Left lobe of liver (tissue), 2 donors: Measurements from ENCODE around the gene ENTPD1. TPM values are rescaled to one million over a fixed set of nuclear protein-coding genes. Genes with fewer than 3 reads are reported as not detected.
"Not testable (repeated sequence)": the region's sequence is repeated elsewhere in the genome, so short reads cannot be mapped to it uniquely, and the experiment has no call there.

Source experiments
- ATAC-seq: fragments of 200-7000 bp; cut with Tn5 transposase; one replicate; pipeline ENCODE4 v1.9.1; 2020; ENCODE audit warnings: mild to moderate bottlenecking, moderate library complexity
- DNase-seq: peaks from one replicate; pipeline ENCODE4 v3.0.0-alpha.2; 2020; ENCODE audit warnings: low spot score
- total RNA-seq: library from RNA; stranded (reverse); gene quantifications from one replicate; pipeline ENCODE4 v1.2.1, GENCODE V29; 2021
- donor health status: DM: no; HTN: no; CAD: no; lungs with moderate emphysema.
- donor health status: DM: no; HTN: yes; CAD: no.

Gene ENTPD1
- total RNA-seq, 1 donor from 2014 or later: 1.9 TPM

GRCh38 chr10:95756809-95757684, 1.1 kb downstream of the ENTPD1 start:
- DNase-seq (no peak), ATAC-seq (no peak)

GRCh38 chr10:95758351-95759025, 2.5 kb downstream of the ENTPD1 start:
- DNase-seq: no peak
- no peak for ATAC-seq

DNA sequence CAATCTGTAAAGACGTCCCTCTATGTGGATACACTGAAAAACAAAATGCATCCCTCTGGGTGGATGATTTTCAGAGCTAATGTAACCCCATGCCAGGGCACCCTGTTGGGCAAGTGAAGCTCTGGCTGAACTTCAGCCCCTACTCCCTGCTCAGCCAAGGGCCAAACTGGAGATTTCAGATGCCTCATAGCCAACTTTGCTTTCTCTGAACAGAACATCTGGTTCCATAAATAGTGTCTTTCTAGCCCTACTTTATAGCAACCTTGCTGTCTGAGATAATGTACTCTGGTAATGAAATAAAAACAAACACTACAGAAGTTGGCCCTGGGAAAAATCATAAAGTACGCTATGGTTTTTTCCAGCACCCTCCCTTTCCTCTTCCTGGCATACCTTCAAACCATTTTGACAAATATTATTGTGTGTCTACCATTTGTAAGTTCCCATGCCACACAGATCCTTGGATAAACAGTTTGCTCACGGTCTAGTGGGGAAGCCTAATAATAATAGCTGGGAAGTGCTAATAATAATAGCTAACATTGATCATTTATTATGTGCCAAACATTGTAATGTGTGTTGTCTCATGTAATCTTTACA, 3.4 kb downstream of the ENTPD1 start:
- DNase-seq (no peak), ATAC-seq (no peak)

DNA sequence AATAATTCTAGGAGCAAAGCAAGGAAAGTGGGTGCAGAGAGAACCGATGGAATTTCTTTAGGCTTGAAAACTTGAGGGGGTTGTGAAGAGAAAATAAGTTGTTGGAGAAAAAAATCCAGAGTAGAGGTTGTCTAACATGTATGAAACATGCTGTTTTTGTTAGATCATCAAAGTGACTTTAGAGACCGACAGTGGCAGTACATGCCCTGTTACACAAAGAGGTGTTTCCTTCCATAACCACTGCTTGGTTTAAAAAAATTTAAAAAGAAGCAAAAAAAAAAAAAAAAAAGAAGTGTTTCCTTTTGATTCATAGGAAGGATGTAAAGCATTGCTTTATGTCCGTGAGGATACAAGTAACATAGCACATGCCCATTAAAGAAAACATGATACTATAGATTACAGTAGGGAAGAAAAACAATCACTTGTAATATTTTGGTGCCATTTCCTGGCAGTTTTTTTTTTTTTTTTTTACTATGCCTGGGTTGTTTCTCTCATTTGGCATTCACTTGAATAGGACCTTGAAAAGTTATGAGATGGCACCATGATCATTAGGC, 6.1 kb downstream of the ENTPD1 start:
- ATAC-seq (no peak), DNase-seq (no peak)

GRCh38 chr10:95767884-95768556, 12.1 kb downstream of the ENTPD1 start:
- ATAC-seq (peak; percentile 31), DNase-seq (no peak)

- DNase-seq (no peak), ATAC-seq (no peak)
Measured at GRCh38 chr10:95770084-95770720, 14.2 kb downstream of the ENTPD1 start.

- ATAC-seq, DNase-seq: not testable (repeated sequence)
Measured at GRCh38 chr10:95773454-95773853, 17.5 kb downstream of the ENTPD1 start.

DNA sequence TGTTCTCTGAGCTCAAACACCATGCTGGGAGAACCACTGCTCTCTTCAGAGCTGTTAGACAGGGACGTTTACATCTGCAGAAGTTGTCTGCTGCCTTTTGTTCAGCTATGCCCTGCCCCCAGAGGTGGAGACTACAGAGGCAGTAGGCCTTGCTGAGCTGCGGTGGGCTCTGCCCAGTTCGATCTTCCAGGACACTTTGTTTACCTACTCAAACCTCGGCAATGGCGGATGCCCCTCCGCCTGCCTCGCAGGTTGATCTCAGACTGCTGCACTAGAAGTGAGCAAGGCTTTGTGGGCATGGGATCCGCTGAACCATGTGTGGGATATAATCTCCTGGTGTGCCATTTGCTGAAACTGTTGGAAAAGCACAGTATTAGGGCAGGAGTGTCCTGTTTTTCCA, 21.7 kb downstream of the ENTPD1 start:
- not testable (repeated sequence) for ATAC-seq, DNase-seq

- DNase-seq: no peak
- ATAC-seq: no peak
Measured at GRCh38 chr10:95782318-95782717, 26.4 kb downstream of the ENTPD1 start.

- DNase-seq (no peak), ATAC-seq (no peak)
Measured at GRCh38 chr10:95783741-95784140, 27.8 kb downstream of the ENTPD1 start.

GRCh38 chr10:95784279-95784913, 28.4 kb downstream of the ENTPD1 start:
- no peak for DNase-seq
- no peak for ATAC-seq

DNA sequence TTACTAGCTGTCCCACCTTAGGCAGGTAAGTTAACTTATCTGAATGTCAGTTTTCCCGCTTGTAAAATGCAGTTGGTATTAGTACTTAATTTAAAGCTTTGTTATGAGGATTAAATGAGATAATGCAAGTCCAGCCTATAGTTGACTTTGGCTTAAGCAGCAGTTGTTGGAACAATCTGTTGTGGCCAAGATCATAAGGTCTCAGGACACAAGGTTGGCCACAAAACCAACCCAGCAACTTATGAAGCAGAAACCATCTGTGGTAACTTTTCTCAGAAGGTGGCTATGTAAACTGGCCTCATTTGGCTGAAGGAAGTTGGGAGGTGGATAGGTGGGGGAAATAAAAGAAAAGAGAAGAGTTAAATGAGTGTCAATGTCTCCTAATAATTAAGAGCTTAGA, 29.4 kb downstream of the ENTPD1 start:
- no peak for DNase-seq
- no peak for ATAC-seq

DNA sequence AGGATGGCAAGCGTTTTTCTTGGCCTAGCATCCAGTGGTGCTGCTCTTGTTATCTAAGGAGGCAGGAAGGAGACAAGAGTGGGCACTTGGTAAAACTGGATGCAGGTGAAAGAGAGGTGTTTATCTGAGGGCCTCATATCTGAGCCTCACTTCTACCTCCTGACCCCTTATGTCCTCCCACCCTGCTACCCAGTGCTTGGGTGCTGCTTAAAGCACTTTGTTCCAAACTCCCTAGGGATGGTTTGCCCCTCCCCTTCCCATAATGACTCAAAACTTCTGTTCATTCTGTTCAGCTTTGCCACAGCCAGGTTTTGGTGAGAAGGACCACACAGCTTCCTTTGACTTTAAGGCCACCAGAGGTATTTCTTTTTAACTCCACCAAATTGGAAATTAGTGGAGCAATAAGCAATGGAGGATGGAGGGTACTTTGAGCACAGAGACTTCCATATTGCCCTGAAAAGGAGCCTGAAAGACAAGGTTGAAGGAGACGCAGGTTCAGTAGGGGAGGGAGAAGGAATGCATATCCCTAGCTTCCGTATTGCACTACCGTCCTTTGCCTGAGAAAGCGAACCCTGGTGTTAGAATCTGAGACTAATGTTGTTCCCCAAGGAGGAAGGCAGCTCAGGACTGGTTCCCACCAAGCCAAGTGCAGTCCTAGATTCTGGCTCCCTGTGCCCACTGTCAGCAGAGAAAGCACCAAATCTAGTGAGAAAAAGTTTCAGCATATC, 30.1 kb downstream of the ENTPD1 start:
- no peak for ATAC-seq
- no peak for DNase-seq

GRCh38 chr10:95787447-95787846, 31.5 kb downstream of the ENTPD1 start:
- no peak for ATAC-seq
- no peak for DNase-seq

DNA sequence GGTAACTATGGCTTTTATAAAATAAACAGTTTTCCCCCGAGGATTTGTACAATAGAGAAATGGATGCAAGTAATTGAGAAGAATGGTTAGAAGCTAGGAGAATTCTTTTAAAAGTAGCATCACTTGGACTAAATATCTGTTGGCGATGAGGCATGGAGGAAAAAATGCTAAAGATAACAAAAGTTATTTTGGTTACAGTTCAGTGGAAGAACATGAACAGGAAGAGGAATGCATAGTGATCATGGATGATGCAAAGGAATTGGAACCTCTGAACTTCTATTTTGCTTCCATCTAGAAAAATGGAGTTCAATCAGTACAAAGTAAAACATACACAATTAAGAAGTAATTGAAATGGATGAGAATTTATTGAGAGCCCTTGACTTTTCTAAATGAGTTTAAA, 32.9 kb downstream of the ENTPD1 start:
- DNase-seq (no peak), ATAC-seq (no peak)

DNA sequence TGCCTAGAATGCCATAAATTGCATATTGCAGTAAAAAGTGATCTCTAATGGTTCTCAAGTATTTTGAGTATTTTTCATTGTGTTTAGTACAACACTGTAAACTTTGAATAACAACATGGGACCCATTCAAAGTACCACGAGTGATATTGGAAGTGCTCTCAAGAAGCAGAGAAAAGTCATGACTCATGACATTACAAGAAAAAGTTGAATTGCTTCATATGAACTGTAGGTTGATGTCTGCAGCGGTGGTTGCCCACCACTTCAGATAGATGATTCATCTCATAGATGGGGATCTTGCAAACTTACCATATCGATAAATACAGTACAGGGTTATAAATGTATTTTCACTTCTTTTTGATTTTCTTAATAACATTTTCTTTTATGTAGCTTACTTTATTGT, 33.9 kb downstream of the ENTPD1 start:
- ATAC-seq: no peak
- no peak for DNase-seq

- no peak for DNase-seq
- ATAC-seq: no peak
Measured at GRCh38 chr10:95790982-95791381, 35.0 kb downstream of the ENTPD1 start.

- ATAC-seq: no peak
Measured at GRCh38 chr10:95791425-95791979, 35.5 kb downstream of the ENTPD1 start.

GRCh38 chr10:95792211-95792780, 36.3 kb downstream of the ENTPD1 start:
- DNase-seq (no peak), ATAC-seq (no peak)

More at GRCh38 chr10:95791425-95791979, 35.5 kb downstream of the ENTPD1 start:
- no peak for DNase-seq
